ENCODE measurements around the gene ADGRV1. TPM values are rescaled to one million over a fixed set of nuclear protein-coding genes. Genes with fewer than 3 reads are reported as not detected.

Gene ADGRV1
- total and polyA plus RNA-seq, 8 donors, result 0.75 to 10.3 (median 4.0) TPM

GRCh38 chr5:90934091-90934719 is 375.6 kb downstream of the ADGRV1 start:
- H3K36me3 ChIP-seq, result no peaks in the 10 kb centered on the region
- peaks cover 3 to 29% (median 16%) of the 10 kb centered on the region in 4 donors for H3K4me1 ChIP-seq
- no peak for DNase-seq
- TF ChIP-seq EP300 (IDR thresholded peaks at IDR 0.05) (no peak), POLR2AphosphoS5 (IDR thresholded peaks at IDR 0.05) (no peak), POLR2A (IDR thresholded peaks at IDR 0.05) (no peak)
- TF ChIP-seq, protein P1, sequence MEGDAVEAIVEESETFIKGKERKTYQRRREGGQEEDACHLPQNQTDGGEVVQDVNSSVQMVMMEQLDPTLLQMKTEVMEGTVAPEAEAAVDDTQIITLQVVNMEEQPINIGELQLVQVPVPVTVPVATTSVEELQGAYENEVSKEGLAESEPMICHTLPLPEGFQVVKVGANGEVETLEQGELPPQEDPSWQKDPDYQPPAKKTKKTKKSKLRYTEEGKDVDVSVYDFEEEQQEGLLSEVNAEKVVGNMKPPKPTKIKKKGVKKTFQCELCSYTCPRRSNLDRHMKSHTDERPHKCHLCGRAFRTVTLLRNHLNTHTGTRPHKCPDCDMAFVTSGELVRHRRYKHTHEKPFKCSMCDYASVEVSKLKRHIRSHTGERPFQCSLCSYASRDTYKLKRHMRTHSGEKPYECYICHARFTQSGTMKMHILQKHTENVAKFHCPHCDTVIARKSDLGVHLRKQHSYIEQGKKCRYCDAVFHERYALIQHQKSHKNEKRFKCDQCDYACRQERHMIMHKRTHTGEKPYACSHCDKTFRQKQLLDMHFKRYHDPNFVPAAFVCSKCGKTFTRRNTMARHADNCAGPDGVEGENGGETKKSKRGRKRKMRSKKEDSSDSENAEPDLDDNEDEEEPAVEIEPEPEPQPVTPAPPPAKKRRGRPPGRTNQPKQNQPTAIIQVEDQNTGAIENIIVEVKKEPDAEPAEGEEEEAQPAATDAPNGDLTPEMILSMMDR (IDR thresholded peaks at IDR 0.05), result no peak
- intact Hi-C loops (cut with DNase I; ENCODE audit: low total_unique reads), result loop anchor here (10.0 kb wide), 1 partner anchor 161 kb away; no protein-coding TSS in a partner anchor
- 66 to 77% (median 68%) methylated on average over 5 of the region's 5 CpGs for WGBS, 5 donors
- H3K27me3 ChIP-seq, result no peaks in the 10 kb centered on the region
- H3K4me3 ChIP-seq, result no peak overlapping the region
- no peak overlapping the region for H3K27ac ChIP-seq
- peaks cover 0 to 5% (median 0%) of the 10 kb centered on the region in 4 donors for H3K9me3 ChIP-seq

DNA sequence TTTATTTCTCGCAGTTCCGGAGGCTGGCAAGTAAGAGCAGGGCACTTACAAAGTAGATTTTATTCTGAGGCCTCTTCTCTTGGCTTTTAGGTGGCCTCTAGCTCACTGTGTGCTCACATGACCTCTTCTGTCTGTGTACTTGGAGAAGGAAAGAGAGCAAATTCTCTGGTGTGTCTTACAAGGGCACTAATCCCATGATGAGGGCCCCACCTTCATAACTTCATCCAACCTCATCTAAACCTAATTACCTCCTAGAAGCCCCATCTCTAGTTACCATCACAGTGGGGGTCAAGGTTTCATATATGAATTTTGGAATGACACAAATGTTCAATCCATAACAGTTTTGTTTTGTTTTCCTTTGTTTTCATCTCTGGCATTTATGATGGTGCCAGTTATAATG is 376.1 kb downstream of the ADGRV1 start:
- 96 to 100% (median 97%) methylated on average over 2 of the region's 2 CpGs for WGBS, 5 donors
- DNase-seq, result no peak
- Histone ChIP-seq H3K27ac (no peak overlapping the region), H3K27me3 (no peaks in the 10 kb centered on the region), H3K36me3 (no peaks in the 10 kb centered on the region), H3K4me1 (peaks cover 5 to 33% (median 20%) of the 10 kb centered on the region in 4 donors), H3K4me3 (no peak overlapping the region), H3K9me3 (peaks cover 0 to 5% (median 0%) of the 10 kb centered on the region in 4 donors)
- TF ChIP-seq POLR2A (IDR thresholded peaks at IDR 0.05) (no peak), EP300 (IDR thresholded peaks at IDR 0.05) (no peak), POLR2AphosphoS5 (IDR thresholded peaks at IDR 0.05) (no peak)
- TF ChIP-seq, protein P1 (IDR thresholded peaks at IDR 0.05), result no peak
- intact Hi-C loops (cut with DNase I; ENCODE audit: low total_unique reads), result loop anchor here (10.0 kb wide), 1 partner anchor 160 kb away; no protein-coding TSS in a partner anchor

- Histone ChIP-seq H3K9me3 (peaks cover 0 to 5% (median 0%) of the 10 kb centered on the region in 4 donors), H3K27me3 (no peaks in the 10 kb centered on the region), H3K27ac (peak overlapping the region in 2 of 5 donors; percentile 25 to 52), H3K4me3 (no peak overlapping the region), H3K36me3 (no peaks in the 10 kb centered on the region), H3K4me1 (peaks cover 10 to 33% (median 20%) of the 10 kb centered on the region in 4 donors)
- peak in 1 of 2 donors; percentile 47 for DNase-seq
- 18 to 46% (median 27%) methylated on average over 2 of the region's 2 CpGs for WGBS, 5 donors
- intact Hi-C loops (cut with DNase I; ENCODE audit: low total_unique reads), result loop anchor here (10.0 kb wide), 1 partner anchor 156 kb away; no protein-coding TSS in a partner anchor
- TF ChIP-seq EP300 (IDR thresholded peaks at IDR 0.05) (no peak), POLR2A (IDR thresholded peaks at IDR 0.05) (no peak), POLR2AphosphoS5 (IDR thresholded peaks at IDR 0.05) (no peak)
- TF ChIP-seq, protein P1 (IDR thresholded peaks at IDR 0.05), result no peak
Measured at GRCh38 chr5:90939211-90939610, 380.6 kb downstream of the ADGRV1 start.

- intact Hi-C loops (cut with DNase I; ENCODE audit: low total_unique reads), result no loop called here
- H3K9me3 ChIP-seq, result no peaks in the 10 kb centered on the region
- no peaks in the 10 kb centered on the region for H3K36me3 ChIP-seq
- TF ChIP-seq POLR2A (IDR thresholded peaks at IDR 0.05) (no peak), POLR2AphosphoS5 (IDR thresholded peaks at IDR 0.05) (peak in 1 of 3 donors; percentile 3), EP300 (IDR thresholded peaks at IDR 0.05) (no peak)
- TF ChIP-seq, protein P1 (IDR thresholded peaks at IDR 0.05), result no peak
- peak overlapping the region in 2 of 5 donors; percentile 25 to 52 for H3K27ac ChIP-seq
- WGBS, 5 donors, result 2 to 10% (median 4%) methylated on average over 1 of the region's 1 CpG
- peak in 1 of 2 donors; percentile 93 for DNase-seq
- no peaks in the 10 kb centered on the region for H3K27me3 ChIP-seq
- H3K4me1 ChIP-seq, result peaks cover 10 to 33% (median 20%) of the 10 kb centered on the region in 4 donors
- H3K4me3 ChIP-seq, result no peak overlapping the region
Measured at GRCh38 chr5:90940227-90940995, 381.8 kb downstream of the ADGRV1 start.

Data from stomach (tissue), 9 donors.